Posterior cingulate gyrus (tissue), 11 donors: ENCODE data around the gene CSPG4.

Experiments used
- DNase-seq, 10 donors: peaks; one replicate each; pipeline versions ENCODE4 v3.0.0 to v3.0.0-alpha.2; 2020 to 2021; ENCODE audit warnings: mixed read lengths in 3 of 10
- intact Hi-C: fragments of 100-400 bp; cut with DNase I; formaldehyde crosslinking; loops from one replicate; pipeline ENCODE4 v1.15.1; 2023

CSPG4 gene

DNA sequence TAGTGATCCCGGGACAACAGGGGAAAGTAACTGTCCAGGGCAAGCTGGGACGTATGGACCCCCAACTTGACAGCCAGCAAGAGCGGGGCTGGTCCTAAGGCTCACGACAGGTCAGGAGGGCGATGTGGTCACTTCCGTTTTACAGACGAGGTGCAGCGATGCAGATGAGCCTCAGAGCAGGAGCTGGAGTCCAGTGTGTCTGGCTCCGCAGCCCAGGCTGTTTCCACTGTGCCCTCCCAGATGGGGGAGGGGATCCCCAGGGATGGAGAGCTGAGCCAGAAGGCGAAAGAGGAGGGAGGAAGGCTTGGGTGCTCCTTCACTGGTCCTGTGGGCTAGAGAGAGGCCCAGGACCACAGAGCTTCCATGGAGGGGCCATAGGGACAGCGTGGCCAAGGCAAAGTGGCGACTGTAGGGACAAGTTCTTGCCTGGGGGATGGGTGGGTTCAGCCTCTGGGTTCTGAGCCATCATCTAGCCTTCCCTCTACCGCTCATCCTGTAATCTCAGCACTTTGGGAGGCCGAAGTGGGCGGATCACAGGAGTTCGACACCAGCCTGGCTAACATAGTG is 59.2 kb downstream of the CSPG4 start:
- DNase-seq: no peak
- intact Hi-C loops: no loop called here

GRCh38 chr15:75651810-75652543 is 60.7 kb downstream of the CSPG4 start:
- DNase-seq: no peak
- intact Hi-C loops: no loop called here

DNA sequence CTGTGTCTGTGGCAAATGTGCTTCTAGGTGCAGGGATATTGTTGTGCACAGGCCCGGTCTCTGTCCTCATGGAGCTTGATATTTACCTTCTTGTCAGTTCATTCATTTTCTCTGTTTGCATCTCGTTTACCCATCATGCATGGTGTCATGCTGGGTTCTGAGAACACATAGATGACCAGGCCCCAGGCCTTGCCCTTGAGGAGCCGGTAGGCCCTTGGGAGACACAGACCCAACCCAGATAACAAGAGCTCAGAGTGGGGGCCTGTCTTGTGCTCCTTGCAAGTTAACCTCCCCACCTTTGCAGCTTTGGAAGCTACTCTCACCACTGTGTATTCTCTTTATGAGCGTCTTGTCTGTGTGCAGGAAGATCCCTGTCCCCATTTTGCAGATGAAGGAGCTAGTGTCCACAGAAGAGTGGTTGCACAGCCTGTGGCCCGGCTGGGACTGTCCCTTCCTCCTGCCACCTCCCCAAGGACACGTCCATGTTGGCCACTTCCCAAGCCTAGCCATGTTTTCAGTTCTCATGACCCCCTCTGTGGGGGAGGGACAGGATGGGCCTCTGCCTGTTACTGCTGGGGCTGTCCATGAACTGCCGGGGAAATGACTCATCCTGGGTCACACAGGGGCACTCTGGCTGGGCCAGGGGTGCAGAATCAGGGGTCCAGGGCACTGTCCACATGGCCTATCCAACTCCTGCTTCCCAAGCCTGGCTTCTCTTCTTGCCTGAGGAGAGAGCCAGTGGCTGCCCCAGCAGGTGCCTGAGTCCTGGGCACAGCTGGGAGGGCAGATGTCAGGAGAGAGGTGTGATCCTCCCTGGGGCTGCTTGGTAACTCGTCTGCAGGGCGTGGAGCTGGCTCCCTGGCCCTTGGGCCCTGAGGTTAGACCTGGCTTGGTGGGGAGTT is 61.5 kb downstream of the CSPG4 start:
- DNase-seq: no peak
- intact Hi-C loops: no loop called here

- DNase-seq: no peak
- intact Hi-C loops: no loop called here
Observed at GRCh38 chr15:75649848-75650247, 62.8 kb downstream of the CSPG4 start.

DNA sequence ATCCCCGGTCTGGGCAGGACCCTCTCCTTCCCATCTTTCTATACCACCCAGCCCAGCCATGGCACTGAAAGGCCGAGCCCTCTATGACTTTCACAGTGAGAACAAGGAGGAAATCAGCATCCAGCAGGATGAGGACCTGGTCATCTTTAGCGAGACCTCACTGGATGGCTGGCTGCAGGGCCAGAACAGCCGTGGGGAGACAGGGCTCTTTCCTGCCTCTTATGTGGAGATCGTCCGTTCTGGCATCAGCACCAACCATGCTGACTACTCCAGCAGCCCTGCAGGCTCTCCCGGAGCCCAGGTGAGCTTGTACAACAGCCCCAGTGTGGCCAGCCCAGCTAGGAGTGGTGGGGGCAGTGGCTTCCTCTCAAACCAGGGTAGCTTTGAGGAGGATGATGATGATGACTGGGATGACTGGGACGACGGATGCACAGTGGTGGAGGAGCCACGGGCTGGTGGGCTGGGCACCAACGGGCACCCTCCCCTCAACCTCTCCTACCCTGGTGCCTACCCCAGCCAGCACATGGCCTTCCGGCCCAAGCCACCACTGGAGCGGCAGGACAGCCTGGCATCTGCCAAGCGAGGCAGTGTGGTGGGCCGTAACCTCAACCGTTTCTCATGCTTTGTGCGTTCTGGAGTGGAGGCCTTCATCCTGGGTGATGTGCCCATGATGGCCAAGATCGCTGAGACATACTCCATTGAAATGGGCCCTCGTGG is 63.4 kb downstream of the CSPG4 start:
- peak in 2 of 10 donors; percentile 74 to 75 for DNase-seq
- intact Hi-C loops: no loop called here

DNA sequence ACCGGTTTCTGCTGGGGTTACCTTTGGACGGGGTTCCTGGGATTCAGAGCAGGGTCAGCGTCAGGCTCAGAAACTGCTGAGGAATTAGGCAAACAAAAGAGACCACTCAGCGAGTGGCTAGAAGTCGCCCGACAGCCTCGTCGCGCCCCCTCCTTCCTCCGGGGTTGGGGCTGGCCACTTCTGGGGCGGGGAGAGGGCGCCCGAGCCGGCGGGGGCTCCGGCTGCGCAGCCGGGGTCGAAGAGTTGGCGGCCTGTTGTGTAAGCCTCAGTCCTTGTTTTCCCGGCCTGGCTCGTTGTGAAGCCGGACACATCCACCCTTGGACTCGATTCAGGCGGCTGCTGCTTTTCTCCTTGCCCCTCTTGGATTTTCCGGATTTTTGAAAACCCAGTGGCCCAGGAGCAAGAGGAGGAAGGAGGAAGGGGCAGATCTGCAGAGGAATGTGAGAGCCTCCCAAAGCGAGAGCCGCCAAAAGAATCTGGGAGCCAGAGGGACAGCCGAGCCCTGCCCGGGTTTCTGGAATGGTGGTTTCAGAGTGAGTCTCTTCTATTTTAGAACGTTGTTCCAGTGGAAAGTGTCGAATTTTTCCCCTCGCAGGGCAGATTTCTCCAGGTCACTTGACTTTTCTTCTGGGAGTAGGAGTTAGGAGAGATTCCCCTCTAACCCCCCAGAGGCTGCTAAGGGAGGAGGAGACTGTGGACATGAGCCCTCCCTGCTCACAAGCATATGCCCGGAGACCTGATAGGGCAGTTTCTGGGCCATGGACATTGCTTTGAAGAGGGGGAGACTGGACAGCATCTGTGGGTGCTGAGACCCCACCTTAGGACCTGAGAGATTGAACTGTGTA is 64.3 kb downstream of the CSPG4 start:
- peak in 5 of 10 donors; percentile 9 to 77 (median 33) for DNase-seq
- intact Hi-C loops: loop anchor here (1.0 kb wide), 1 partner anchor 8 kb away; the partner anchor contains the start of gene IMP3

DNA sequence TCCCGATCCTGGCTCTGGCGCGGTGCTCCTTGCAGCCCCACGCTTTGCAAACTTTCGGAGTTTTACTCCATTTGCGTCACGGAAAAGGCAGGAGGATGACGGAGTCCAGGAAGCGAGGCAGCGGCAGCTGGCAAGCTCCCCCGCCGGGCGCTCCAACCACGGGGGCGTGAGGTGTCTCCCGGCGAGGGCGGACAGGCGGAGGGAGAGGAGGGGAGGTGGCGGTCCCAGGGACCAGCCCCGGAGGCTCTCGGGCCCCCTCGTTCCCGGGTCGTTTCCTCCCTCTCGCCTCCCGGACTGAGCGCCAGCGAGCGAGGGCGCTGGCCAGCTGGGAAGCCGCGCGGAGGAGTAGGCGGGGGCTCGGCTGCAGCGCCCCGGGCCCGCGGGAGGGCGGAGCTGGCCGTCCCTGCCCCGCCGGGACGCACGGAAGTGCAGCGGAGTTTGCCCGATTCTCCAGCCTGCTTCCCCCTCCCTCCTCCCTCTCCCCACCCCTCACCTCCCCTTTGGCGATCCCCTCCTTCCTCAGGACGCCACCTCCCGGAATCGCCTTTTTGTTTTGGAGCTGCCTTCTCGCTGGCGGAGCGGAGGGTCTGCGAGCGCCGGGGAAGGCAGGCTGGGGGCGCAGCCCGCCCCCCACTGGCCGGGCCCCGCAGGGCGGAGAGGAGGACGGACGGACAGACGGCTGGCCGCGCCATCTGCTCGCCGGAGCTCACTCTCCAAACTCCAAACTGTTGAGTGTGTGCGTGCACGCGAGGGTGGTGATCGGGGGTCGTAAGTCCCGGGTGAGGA is 65.1 kb downstream of the CSPG4 start, which contains the start of gene SNX33:
TSS of gene SNX33 (plus strand) at position 543 of the 786 bp plus-strand sequence. CDS start 1,191 bp downstream, outside the sequence.
- DNase-seq: peak in 9 of 10 donors; percentile 32 to 92 (median 56)
- intact Hi-C loops: loop anchor here (1.0 kb wide), 1 partner anchor 7 kb away; the partner anchor contains the start of gene IMP3

DNA sequence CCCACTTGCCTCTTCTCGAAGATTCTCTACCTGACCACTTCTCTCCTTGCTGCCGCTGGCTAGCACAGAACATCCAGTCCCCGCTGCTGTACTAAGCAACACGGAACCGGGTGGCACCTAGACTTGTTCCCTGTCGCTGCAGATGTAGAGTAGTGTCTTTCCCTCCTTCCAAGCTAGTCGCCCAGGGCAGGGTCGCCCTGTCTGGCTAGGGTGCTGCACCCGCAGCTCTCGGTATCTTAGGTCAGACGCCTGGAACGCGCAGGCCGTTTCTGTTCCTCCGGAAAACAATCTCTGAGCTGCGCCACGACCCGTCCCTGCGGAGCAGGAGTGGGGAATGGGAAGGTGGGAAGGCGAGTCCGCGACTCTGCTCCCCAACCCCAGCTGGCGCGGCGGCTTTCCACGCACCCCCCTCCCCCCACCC is 65.7 kb downstream of the CSPG4 start:
- peak in 3 of 10 donors; percentile 12 to 82 (median 29) for DNase-seq
- intact Hi-C loops: no loop called here

- intact Hi-C loops: no loop called here
- peak in 1 of 10 donors; percentile 25 for DNase-seq
Observed at GRCh38 chr15:75646112-75646943, 66.3 kb downstream of the CSPG4 start.

GRCh38 chr15:75644376-75644775 is 68.3 kb downstream of the CSPG4 start:
- DNase-seq: peak in 1 of 10 donors; percentile 11
- intact Hi-C loops: no loop called here

DNA sequence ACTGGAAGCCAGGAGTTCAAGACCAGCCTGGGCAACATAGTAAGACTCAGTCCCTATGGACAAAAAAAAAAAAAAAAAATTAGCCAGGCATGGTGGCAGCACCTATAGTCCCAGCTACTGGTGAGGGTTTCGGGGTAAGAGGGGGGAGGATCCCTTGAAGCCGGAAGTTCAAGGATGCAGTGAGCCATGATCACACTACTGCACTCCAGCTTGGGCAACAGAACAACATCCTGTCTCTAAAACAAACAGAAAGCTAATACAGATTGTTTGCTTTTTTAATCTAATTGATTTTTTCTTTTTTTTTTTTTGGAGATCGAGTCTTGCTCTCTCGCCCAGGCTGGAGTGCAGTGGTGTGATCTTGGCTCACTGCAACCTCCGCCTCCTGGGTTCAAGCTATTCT is 71.0 kb downstream of the CSPG4 start:
- no peak for DNase-seq
- intact Hi-C loops: loop anchor here (2.0 kb wide), 1 partner anchor 63 kb away; the partner anchor contains the start of gene PTPN9

DNA sequence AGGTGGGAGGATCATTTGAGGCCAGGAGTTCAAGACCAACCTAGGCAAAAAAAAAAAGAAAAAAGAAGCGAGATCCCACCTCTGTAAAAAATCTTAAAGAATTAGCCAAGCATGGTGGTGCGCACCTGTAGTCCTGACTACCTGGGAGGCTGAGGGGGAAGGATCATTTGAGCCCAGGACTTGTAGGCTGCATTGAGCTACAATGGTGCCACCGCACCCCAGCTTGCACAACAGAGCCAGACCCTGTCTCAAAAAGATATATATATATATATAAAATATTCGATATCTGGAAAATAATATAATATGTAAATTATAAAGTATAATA is 71.5 kb downstream of the CSPG4 start:
- intact Hi-C loops: loop anchor here (2.0 kb wide), 1 partner anchor 62 kb away; the partner anchor contains the start of gene PTPN9
- peak in 1 of 10 donors; percentile 64 for DNase-seq

DNA sequence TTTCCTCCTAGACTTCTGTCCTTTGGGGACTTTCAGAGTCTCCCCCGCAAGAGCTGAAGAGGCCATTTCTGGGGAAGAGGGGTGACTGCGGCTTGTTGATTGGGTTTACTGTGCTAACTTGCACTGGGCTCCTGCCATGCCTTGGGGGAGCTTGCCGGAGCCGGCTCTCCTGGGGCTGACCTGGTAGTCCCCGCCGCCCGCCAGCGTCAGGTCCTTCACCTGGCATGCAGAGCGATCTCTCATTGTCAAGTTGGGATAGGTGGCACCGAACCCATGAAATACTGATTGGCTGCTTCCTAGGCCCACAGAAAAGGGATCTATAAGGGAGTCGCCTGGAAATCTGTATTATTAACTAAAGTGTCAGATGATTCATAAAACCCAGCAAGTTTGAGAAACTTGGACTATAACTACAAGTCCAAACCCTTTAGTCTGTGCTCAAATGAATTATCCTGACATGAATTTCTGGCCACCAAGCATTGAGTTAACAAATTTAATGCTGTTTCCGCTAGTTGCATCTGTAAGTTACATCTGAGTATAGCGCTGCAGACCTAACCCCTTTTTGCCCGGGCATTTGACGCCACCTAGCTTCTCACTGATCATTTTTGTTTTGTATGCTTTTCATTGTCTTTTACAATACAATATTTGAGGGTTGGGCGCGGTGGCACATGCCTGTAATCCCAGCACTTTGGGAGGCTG is 72.0 kb downstream of the CSPG4 start:
- peak in 5 of 10 donors; percentile 35 to 91 (median 58) for DNase-seq
- intact Hi-C loops: loop anchor here (1.0 to 2.0 kb wide), 3 partner anchors 8 to 62 kb away; partner anchors contain the start of gene PTPN9

DNA sequence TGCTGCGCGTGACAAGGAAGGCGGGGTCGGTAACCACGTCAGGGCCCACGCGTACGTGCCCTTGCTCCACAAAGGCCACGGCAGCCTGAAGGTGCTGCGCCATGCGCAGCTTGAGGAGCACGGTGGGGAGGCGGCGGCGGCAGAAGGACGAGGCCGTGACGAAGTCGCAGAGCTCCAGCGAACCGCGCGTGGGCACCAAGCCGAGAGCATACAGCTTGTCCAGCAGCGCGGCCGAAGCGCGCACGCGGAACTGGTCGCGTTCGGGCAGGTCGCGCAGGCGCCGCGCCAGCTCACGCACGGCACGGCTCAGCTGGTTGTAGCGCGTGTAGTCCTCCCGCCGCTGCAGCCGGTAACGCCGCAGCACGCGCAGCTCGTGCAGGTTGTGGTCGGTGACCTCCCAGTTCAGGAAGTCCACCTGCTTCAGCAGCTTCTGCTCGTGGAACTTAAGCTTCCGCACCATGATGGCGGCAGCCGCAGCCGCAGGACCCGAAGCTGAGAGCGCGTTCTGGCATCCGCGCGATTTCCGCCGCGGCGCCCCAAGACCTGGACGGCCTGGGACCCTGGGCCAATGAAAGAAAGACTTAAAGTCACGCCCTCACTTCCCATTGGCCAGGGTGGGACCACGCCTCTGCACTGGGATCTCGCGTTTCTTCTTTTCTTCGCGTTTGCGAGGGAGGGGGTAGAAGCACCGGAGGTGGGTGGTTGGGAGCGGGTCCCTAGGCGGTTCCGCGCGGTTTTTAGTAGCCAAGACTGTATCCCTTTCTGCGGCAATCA is 72.8 kb downstream of the CSPG4 start, which contains the start of gene IMP3:
TSS of gene IMP3 (minus strand) at position 516 of the 774 bp plus-strand sequence. CDS start at position 460, 56 bp downstream.
- intact Hi-C loops: loop anchor here (1.0 to 5.0 kb wide), 4 partner anchors 8 to 61 kb away; partner anchors contain the start of gene PTPN9
- DNase-seq: peak; percentile 94 to 99 (median 96)

DNA sequence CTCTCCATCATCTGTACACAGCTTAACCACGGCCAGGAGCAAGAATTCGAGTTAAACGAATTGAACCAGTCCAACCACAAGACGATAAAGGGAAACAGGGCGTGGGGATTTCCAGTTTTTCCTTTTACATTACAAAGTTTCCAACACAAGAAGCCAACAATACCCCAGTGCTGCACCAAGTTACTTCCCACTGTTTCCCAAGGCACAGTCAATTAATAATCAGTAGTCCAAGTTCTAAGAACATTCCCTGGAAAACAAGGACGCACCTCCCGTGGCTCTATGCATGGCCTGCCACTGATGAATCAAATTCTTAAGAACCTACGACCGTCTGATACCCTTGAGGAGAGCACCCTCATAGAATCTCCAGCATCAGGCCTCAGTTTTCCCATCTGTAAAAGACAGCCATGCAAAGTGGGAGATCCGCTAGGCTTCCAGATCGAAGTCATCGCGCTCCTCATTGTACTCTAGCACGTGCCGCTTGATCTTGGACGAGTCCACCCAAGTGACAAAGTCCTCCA is 73.4 kb downstream of the CSPG4 start:
- intact Hi-C loops: loop anchor here (5.0 kb wide), 1 partner anchor 43 kb away; no protein-coding TSS in a partner anchor
- peak in 1 of 10 donors; percentile 5 for DNase-seq
